ENCODE results near the gene FLYWCH2. TPM values are rescaled to one million over a fixed set of nuclear protein-coding genes. Genes with fewer than 3 reads are reported as not detected.

The FLYWCH2 gene
- total and polyA plus RNA-seq, 9 of the 15 experiments (the other 6 are each of a cell fraction or from before 2014, with no cell fraction given), result 0.70 to 55.5 (median 7.6) TPM

DNA sequence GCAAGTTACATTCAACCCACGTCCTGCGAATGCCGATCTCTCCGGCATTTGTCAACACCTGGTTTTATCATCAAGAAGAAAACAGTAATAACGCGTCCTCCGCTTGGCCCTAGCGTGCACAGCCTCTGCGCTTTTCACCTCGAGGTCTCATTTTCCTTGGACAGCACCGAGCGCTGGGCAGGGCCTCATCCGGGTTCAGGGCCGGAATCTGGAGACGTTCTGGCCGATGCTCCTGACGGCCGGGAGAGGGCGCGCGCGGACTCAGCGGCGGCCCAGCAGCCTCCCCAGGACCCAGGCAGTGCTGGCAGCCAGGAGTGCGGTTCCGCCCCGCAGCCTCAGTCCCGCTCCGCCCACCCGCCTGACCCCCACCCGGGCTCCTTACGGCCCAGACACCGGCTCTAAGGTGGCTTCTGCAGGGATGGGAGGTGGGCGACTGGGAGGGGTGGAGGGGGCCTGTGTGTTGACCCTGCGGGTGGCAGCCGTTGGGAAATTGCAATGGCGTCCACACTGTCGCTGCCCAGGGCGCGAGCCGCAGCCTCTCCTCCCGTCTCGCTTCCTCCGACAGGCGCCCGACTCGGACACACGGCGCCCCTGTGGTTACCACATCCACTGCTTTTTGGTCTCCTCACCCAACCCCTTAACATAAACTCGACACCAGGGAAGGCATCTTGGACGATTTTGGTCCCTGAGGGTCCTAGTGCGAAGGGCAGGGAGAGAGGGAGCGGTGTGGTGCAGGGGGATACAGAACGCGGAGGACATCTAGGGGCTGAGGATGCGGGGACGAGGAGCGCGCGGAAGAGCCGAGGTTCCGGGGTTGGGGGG, 21.3 kb downstream of the FLYWCH2 start (continued):
- no peak for TF ChIP-seq ARID3A (IDR thresholded peaks at IDR 0.05; ENCODE audit: borderline replicate concordance, low read depth, low read length)
- no peak for TF ChIP-seq TRIM28 (IDR thresholded peaks at IDR 0.05)
- no peak for TF ChIP-seq ETV6 (IDR thresholded peaks at IDR 0.05; ENCODE audit: borderline replicate concordance in 1 of 2, low read depth in 2 of 2, low read length in 1 of 2)
- TF ChIP-seq ETV6 (CRISPR knock-in tag; IDR thresholded peaks at IDR 0.05; ENCODE audit: borderline replicate concordance), result 0 out of 2 replicates have a peak, but pooled peaks have one; percentile 18
- TF ChIP-seq ERF (CRISPR knock-in tag; IDR thresholded peaks at IDR 0.05), result no peak
- TF ChIP-seq PBX2 (CRISPR knock-in tag; IDR thresholded peaks at IDR 0.05; ENCODE audit: low read depth), result no peak
- no peak for TF ChIP-seq PBX2 (tag; conservative IDR thresholded peaks at IDR 0.05; ENCODE audit: low read depth)
- no peak; the same call in 1 of the 2 replicates for TF ChIP-seq ZNF263 (CRISPR knock-in tag; IDR thresholded peaks at IDR 0.05; ENCODE audit: borderline replicate concordance)
- TF ChIP-seq, protein P1, sequence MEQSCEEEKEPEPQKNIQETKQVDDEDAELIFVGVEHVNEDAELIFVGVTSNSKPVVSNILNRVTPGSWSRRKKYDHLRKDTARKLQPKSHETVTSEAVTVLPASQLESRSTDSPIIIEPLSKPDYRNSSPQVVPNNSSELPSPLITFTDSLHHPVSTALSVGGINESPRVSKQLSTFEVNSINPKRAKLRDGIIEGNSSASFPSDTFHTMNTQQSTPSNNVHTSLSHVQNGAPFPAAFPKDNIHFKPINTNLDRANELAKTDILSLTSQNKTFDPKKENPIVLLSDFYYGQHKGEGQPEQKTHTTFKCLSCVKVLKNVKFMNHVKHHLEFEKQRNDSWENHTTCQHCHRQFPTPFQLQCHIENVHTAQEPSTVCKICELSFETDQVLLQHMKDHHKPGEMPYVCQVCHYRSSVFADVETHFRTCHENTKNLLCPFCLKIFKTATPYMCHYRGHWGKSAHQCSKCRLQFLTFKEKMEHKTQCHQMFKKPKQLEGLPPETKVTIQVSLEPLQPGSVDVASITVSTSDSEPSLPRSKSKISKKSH (CRISPR knock-in tag; IDR thresholded peaks at IDR 0.05), result no peak
- 0 out of 2 replicates have a peak, but pooled peaks have one; percentile 50 for TF ChIP-seq ETV5 (CRISPR knock-in tag; IDR thresholded peaks at IDR 0.05; ENCODE audit: low read depth)
- TF ChIP-seq SAFB (IDR thresholded peaks at IDR 0.05; ENCODE audit: borderline replicate concordance, low read depth, low read length), result no peak
- peak; percentile 57 for TF ChIP-seq TBP (optimal IDR thresholded peaks at IDR 0.05; ENCODE audit: low read depth, low read length)
- TF ChIP-seq ZNF316 (IDR thresholded peaks at IDR 0.05), result no peak
- TF ChIP-seq ZFX (CRISPR knock-in tag; IDR thresholded peaks at IDR 0.05), result peak; percentile 86
- TF ChIP-seq USF1 (CRISPR knock-in tag; IDR thresholded peaks at IDR 0.05), result peak; percentile 2; the same call in 1 of the 2 replicates
- TF ChIP-seq, protein P2, sequence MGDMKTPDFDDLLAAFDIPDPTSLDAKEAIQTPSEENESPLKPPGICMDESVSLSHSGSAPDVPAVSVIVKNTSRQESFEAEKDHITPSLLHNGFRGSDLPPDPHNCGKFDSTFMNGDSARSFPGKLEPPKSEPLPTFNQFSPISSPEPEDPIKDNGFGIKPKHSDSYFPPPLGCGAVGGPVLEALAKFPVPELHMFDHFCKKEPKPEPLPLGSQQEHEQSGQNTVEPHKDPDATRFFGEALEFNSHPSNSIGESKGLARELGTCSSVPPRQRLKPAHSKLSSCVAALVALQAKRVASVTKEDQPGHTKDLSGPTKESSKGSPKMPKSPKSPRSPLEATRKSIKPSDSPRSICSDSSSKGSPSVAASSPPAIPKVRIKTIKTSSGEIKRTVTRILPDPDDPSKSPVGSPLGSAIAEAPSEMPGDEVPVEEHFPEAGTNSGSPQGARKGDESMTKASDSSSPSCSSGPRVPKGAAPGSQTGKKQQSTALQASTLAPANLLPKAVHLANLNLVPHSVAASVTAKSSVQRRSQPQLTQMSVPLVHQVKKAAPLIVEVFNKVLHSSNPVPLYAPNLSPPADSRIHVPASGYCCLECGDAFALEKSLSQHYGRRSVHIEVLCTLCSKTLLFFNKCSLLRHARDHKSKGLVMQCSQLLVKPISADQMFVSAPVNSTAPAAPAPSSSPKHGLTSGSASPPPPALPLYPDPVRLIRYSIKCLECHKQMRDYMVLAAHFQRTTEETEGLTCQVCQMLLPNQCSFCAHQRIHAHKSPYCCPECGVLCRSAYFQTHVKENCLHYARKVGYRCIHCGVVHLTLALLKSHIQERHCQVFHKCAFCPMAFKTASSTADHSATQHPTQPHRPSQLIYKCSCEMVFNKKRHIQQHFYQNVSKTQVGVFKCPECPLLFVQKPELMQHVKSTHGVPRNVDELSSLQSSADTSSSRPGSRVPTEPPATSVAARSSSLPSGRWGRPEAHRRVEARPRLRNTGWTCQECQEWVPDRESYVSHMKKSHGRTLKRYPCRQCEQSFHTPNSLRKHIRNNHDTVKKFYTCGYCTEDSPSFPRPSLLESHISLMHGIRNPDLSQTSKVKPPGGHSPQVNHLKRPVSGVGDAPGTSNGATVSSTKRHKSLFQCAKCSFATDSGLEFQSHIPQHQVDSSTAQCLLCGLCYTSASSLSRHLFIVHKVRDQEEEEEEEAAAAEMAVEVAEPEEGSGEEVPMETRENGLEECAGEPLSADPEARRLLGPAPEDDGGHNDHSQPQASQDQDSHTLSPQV (IDR thresholded peaks at IDR 0.05), result peak; percentile 80
